M059J (cell line): Measurements from ENCODE around the gene BAIAP2. TPM values are rescaled to one million over a fixed set of nuclear protein-coding genes. Genes with fewer than 3 reads are reported as not detected.
A peak's percentile ranks its signal among the peaks of the same experiment; 100 is the strongest.

Experiments used
- DNase-seq: peaks from one replicate; pipeline ENCODE4 v3.0.0-alpha.2; 2012; ENCODE audit warnings: low read depth
- total RNA-seq: library from RNA; depleted of rRNA; stranded (reverse); fragments of >200 nt; shearing (Covaris generic); gene quantifications from 2 replicates; pipeline ENCODE4 v1.2.3, GENCODE V29; 2014

BAIAP2 gene
- total RNA-seq, 1 experiment from 2014 or later = 21.8 TPM

DNA sequence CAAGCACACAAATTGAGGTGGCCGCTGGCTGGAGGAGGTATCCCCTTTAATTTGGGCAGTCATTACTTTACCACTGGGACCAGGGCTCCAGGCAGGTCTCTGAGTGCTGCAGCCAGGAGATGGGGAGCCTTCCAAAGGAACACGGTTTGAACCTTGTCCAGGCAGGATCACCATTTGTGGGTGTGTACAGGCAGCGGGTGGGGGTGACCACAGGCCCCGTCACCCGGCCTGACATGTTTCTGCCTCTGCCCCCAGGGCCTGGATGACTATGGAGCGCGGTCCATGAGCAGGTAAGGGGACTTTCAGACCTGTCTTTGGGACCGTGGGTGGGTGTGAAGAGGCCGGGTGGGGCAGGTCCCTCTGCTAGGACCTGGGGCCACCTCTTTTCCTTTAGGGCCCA, 73.3 kb downstream of the BAIAP2 start:
- DNase-seq = no peak

DNA sequence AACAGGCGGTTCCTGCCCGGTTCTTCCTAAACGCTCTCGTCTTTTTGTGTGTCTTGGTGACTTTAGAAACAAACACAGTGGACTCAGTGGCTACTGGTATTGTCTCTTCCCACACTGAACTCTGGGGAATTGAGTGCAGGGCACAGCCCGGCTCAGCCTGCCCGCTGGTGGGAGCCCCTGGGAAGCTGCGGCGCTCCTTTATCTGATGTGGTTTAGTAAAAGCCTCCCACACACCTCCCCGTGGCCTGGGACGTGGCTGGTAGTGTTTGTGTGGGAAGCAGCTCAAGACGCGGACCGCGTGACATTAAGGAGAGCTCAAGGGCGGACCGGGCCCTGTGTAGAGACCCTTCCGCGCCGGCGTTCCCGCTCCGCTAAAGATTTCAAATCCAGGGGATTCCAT, 75.0 kb downstream of the BAIAP2 start:
- DNase-seq = no peak

DNA sequence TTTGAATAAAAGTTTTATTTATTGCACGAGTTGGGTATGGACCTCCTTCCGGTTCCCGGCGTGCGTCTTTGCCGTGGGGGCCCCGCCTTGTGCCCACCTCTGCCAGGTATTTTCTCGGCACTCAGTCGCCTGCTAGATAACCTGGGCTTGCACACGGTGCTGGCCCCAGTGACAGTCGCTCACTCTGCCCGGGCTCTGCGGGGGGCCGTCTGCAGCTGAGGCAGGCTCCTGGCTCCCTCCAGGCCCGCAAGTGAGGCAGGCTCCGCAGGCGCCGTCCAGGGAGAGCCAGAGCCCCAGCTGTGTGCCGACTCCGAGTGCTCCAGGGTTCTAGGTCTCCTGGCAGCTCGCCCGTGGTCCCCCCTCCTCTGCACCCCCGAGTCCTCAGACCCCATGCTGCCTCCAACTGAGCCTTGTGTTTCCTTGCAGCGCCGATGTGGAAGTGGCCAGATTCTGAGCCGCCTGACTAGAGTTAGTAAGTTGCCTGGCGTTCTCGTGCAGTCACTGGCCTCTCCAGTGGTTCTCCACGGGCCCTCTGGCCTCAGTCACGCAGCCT, 75.6 kb downstream of the BAIAP2 start:
- no peak for DNase-seq

DNA sequence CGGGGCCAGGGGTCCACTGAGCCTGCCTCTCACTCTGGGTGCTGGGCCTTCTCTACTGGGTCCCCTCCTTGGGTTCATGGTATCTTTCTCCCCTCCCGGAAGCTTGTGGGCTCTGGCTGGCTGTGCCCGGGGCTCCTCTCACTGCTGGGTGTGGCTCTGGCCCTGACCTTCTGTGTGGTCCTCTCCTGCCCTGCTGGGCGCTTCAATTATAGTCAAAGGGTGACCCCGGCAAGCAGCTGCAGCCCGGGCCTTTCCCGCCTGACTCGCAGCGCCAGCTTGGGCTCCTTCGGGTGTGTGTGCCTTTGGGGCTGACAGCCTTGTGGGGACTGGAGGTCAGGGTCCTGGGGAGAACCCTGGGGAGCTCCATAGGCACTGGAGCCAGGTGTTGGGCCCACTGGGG, 76.1 kb downstream of the BAIAP2 start:
- DNase-seq = no peak

DNA sequence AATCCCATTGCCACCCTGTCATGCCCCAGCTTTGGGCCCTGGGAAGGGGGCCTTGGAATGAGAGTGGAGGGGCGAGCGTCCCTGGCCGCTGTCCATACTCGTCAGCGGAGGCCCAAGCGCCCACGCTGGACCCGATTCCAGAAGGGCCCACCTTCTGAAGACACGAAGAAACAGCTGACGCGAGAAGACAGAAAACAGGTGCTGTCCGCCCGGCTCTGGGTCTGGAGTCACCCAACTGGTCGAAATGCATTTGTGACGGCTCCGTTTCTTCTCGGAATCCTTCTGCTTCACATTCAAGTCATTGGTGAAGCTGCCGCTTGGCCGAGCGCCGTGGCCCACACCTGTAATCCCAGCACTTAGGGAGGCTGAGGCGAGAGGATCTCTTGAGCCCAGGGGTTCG, 77.5 kb downstream of the BAIAP2 start:
- DNase-seq = no peak

DNA sequence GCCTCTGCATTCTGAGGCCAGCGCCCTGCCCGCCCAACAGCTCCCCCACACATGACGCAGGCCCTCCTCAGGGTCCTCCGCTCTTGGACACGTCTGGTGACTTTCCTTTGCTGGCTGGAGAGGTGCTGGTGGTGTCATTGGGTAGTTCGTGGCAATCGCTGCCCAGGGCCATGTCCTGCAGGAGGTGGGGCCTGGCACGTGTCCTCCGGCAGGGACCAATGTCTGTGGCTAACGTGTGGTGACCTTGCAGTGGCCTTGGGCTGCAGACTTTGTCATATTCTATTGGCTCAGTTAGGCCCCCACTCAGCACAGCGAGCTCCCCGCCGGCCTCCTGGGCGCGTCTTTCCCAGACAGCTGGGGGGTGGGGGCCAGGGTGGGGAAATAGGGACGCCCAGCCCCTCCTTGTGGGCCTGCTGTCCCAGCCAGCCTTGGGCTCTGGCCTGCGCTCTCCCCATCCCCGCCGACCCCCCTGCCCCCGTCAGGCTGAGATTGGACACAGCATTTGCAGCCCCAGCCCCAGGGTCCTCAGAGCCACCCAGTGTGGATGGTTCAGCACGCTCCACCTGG, 78.3 kb downstream of the BAIAP2 start:
- no peak for DNase-seq

DNA sequence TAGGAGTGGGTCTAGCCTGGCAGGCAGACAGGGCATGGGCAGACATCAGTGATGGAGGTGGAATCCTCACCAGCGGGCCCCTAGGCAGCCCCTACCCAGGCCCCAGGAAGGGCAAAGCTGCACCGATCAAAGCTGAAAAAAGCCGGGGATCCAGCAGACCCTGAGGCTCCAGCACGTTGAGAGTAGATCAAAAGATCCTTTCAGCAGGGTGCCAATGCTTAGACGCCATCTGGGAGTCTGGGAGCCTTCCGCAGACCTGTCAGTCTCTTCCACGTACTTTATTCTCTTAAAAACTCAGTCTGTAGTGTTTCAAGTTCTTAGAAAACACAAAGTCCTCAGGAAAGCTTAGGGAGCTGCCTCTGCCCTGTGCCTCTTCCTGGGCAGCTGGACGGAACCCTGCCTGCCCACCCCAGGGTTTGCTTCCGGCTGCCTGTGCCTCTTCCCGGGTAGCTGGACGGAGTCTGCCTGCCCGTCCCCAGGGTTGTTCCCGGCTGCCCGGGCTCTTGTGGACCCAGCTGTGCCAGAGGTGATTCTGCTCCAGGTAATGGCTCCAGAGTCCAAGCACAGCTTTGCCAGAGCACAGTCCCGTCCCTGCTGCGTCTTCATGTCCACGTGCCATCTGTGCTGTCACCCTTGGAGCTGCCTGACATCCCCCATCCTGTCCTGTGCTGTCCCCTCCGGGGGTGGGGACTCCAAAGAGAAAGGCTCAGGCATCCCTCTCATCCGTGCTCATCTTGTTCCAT, 79.6 kb downstream of the BAIAP2 start:
- DNase-seq = no peak

DNA sequence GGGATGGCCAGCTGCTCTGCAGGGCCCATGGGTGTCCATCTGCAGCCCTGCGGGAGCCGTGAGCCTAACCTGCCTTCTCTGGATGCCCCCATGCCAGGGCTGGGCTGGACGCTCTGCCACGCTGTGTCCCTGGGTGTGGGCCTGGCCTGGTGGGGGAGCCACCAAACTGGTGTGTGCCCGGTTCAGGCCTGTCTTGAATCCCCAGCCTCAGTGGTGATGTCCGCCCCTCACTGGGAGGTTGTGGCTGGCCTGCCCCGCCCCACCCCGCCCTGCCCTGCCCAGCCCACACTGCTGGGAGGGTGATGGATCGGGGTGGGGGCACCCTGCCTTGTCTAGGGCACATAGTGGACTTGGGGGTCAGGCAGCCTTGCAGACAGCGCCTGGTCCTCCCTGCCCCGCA, 80.3 kb downstream of the BAIAP2 start:
- DNase-seq = no peak

DNA sequence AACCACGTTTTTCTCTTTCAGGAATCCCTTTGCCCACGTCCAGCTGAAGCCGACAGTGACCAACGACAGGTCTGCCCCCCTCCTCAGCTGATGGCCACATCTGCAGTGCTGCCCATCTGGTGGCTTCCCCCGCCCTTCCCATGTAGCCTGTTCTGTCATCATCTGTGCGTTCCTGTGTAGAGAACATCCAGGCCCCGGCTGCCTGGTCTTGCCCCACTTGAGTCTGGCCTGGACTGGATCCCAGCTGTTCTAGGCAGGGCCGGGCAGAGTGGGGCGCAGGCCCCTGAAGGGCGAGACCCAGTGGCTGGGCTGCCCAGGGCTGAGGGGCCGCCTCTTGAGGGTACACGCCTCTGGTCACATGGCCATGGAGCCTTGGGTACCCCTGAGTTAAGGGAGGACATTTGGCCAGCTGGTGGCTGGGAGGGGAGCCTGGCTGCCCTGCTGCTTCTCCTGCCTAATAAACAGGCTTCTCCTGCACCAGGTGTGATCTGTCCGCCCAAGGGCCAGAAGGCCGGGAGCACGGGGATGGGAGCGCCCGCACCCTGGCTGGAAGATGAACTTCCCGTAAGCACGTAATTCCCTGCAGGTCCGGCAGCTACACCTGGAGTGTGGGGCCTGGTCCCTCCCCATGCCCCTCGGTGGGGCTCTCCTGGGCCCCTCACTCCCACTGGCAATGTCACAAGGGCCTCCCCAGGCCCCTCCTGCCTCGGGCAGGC, 81.0 kb downstream of the BAIAP2 start:
- DNase-seq = no peak

DNA sequence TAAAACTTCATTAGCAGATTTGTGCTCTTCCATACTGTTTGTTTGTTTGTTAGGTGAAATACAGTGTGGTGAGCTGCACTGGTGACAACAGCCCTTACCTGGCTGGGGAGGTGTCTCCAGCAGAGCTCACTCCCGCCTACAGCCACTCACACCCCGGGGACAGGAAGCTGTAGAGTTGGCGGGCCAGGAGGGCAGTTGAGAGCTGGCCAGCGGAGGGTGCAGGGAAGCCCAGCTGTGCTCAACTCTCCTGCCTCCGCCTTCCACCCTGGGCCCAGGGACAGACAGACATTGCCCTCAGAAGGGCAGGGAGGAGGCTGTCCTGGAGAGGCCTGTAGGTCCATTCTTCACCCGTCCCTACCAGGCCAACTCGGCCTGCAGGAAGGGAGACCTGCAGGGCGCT, 81.8 kb downstream of the BAIAP2 start:
- no peak for DNase-seq

DNA sequence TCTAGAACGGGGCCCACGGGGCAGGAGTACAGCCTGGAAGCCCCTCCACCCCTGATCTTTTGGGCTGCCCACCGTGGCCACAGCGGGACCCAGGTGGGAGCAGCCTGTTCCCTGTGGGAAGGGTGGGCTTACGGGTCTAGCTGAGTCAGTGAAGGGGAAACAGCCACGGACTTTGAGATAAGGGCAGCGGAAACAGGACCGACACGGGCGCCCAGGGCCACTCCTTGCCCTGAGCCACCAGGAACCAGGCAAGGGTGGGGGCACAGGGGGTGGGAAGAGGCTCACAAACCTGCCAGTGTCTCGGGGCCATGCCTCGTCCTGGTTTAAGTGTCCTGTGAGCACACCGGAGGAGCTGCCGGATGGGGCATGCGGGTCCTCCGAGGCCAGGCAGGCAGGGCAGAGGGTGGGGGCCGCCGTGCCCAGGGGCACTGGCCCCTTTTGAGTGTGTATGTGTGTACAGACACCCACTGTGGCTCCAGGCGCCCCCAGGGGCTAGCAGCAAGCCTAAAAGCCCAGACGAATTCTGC, 82.8 kb downstream of the BAIAP2 start:
- no peak for DNase-seq

DNA sequence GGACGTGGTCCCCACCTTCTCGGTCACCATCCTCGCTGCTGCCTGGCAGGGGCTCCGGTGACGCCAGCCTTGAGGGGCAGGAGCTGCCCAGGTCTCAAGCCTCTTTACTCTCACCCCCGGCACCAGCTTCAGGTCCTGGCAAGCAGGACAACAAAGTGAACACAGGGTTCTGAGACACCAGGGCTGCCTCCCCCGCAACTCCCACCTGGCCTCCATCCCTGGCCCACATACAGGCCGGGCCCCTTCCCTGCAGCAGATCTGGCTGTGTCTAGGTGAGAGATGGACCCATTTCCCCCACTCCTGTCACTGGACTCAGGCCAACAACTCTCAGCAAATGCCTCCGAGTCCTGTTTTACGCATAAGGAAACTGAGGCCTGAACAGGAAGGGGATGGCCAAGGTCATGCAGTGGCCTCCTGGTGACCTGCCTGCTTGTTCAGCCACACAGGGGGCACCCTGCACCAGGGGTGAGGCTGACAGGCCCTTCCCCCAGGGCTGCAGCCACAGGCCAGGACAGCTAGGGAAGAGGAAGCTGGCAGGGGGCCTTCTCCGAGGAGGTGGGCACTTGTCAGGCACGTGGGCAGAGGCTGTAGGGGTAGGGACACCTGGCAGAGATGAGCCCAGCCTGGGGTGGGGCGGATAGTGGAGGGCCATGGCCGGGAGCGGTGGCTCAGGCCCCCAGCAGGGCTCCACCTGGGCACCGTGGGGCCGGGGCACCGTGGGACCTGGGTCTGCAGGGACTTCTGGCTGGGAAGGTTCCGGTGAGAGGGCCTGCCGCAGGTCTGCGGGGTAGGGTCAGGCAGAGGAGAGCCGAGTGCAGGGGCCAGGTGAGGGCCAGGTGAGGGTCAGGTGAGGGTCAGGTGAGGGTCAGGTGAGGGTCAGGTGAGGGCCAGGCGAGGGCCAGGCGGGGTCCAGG, 83.6 kb downstream of the BAIAP2 start:
- DNase-seq = no peak

DNA sequence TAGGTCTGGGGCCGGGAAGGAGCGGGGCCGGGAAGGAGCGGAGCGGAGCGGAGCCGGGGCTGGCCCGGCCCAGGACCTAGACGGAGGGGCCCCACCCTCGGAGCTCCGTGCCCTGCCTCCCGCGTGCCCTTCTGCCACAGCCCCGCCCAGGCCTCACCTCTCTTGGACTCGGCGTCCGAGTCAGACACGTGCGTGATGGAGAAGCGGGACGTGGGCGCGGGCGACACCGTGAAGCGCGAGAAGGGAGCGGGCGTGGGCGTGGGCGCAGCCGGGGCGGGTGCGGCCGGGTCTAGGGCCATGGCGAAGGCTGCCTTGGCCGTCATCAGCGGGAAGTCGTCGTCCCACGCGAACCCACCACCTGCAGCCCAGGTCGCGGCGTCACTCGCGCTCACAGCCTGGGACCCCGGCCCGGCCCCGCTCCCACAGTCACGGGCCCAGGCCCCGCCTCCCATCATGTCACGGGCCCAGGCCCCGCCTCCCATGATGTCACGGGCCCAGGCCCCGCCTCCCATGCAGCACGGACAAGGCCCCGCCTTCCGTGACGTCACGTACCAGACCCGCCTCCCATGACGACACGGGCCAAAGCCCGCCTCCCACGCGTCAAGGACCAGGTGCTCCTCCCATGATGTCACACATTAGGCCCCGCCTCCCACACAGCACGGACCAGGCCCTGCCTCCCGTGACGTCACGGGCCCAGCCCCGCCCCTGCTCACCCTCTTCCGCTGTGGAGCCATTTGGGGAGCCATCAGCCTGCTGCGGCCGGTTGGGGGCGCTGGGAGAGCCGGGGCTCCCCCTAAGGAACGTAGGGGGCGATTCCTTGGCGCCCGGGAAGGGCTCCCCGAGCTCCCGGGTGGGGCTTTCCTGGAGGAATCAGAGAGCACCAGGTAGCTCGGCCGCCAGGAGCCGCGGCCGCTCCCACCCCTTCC, 84.5 kb downstream of the BAIAP2 start:
- DNase-seq = peak; percentile 60

DNA sequence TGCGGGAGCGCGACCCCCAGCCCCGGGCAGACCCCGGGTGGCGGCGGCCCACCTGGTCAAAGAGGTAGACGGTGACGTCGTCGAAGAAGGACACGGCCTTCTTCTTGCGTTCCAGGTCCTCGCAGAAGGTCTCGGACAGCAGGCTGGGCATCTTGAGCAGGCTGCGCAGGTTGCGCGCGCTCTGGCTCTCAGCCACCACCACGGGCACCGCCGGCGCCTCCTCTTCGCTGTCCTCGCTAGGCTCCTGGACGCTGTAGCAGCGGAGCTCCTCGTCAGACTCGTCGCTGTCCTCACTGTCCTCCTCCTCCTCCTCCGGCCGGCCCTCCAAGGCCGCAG, 85.2 kb downstream of the BAIAP2 start:
- no peak for DNase-seq

DNA sequence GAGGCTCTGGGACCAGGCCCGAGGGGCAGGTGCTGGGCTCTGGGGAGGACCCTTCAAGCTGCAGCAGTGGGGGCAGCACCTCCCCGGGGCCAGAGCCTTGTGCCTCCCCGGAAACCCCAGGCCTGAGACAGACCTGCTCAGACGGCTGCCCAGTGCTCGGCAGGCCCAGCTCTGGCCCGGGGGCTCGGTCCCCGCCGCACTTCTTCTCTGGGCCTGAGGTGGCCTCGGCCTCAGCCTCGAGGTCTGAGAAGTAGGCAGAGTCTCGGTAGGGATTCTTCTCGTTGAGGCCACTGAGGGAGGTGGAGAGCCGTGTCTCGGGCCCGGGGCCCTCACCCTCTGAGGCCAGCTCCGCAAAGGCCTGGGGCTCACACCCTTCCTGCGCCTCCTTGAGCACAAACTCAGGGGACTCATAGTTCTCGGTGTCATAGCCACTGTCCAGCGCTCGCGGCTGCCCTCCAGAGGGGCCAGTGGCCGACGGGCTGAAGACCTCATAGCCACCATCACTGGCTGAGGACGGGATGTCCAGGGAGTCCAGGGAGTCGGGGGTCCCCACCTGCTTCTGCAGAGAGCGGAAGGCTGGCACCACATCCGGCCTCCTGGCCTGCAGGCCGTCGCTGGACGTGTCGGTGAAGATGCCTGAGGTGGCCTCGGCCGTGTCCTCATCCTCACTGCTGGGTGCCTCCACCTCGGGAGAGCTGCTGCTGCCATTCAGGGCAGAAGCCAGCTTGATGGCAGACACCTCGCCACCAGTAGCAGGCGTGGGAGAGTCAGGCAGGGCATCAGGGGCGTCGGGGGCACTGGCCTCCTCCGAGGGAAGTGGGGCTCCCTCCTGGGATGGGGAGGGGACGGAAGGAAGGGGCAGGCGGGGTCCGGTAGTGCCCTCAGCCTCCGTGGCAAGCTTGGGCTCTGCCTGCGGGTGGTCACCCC, 86.0 kb downstream of the BAIAP2 start:
- DNase-seq = no peak

DNA sequence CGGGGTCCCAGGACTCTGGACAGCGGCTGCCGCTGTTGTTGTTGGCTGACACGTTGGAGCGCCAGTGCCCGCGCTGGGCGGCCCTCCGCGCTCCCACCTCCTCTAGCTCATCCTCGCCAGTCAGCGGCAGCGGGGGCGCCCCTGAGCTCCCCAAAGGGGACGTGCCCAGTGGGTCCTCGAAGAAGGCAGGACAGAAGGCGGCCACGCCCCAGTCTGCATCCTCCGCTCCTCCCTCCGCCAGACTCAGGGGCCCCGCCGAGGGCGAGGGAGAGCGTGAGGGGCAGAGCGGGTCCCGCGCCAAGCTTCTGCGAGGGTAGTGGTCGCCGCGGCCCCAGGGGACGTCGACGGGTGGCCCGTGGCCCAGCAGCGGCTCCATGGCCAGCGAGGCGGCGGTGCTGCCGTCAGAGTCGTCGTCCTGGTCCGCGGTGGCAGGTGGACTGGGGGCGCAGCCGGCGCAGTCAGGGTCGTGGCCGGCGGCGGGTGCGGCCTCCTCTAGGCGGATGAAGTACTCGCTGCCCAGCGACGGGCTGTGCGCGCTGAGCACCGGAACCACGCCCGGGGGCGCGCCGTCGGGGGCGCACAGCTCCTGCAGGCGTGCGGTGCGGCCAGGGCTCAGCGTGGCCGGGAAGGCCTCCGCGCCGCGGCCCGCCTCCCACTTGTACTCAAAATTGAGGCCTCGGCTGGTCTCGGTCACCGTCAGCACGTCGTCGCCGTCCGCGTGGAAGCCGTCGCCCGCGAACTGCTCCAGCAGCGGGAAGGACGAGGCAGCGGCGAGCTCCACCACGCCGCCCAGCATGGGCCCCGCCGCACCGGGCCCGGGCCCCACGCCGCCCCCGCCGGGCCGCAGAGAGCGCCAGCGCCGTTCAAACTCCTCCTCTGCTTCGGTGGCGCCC, 87.1 kb downstream of the BAIAP2 start:
- DNase-seq = no peak

DNA sequence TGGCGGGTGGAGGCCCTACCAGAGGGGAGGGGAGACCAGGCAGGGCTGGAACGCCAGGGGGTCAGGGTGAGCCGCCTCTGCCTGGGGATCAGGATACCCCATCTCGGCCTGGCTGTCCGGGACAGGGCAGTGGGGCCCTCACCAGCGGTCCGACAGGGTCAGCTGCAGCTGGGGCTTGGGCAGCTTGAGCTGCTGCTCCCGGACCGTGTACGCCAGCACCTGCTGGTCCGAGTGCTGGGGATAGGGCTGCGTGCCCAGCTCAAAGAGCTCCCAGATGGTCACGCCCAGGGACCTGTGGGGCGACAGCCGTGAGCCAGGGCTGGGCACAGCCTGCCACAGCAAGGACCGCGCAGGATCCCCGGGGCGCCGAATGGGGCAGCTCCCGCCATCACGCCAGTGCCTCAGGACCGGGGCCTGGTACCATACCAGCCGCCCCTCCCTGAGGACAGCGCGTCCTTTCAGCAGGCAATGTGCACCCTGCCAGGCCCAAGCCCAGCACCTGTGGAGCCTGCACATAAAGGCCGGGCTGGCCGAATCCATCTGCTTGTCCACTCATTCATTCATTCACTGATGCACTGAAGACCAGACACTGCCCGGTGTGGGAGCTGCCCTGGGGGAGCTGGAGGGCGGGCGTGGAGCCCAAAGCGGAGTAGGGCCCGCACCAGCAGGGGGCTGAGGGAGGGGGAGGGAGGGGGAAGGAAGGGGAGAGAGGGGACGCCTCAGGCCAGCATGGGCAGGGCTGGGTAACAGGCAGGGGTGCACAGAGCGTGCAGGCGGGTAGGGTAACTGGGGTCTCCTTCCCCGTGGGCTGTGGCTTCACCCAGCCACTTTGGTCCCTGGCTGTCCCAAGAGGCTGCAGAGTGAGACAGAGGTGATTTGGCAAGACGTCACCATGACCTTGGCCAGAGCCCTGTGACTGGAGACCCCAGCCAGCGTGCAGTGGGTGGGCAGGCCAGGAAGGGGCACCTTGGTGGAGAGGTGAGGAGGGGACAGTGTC, 88.4 kb downstream of the BAIAP2 start:
- DNase-seq = no peak
